K562 (cell line): ENCODE data around the gene EZH2. TPM values are rescaled to one million over a fixed set of nuclear protein-coding genes. Genes with fewer than 3 reads are reported as not detected.

Experiments used
- ARID1B ChIP-seq: fragments of 450-650 bp; IDR thresholded peaks from 2 replicates; pipeline ENCODE4 v1.6.1; 2016; ENCODE audit warnings: antibody characterized with exemption, mild to moderate bottlenecking, inconsistent platforms
- C11orf30 ChIP-seq: fragments of 450-650 bp; IDR thresholded peaks from 2 replicates; pipeline ENCODE4 v1.6.1; 2016; ENCODE audit warnings: low read depth, mild to moderate bottlenecking
- FOXK1 ChIP-seq: sonication (generic); formaldehyde crosslinking; IDR thresholded peaks from 2 replicates; pipeline ENCODE4 v1.8.0; 2022; ENCODE audit warnings: missing genetic modification reagents, mild to moderate bottlenecking, borderline replicate concordance
- HES1 ChIP-seq: fragments of 450-650 bp; IDR thresholded peaks from 2 replicates; pipeline ENCODE4 v1.6.1; 2016; ENCODE audit warnings: low read depth, mild to moderate bottlenecking, moderate library complexity
- L3MBTL2 ChIP-seq: fragments of 450-650 bp; IDR thresholded peaks from 2 replicates; pipeline ENCODE4 v1.6.1; 2016; ENCODE audit warnings: mild to moderate bottlenecking, moderate library complexity
- MCM7 ChIP-seq, 2 experiments: fragments of 450-650 bp; IDR thresholded peaks; 2 replicates each; pipeline ENCODE4 v1.6.1; 2016 to 2018
- MEIS2 ChIP-seq: fragments of 450-650 bp; IDR thresholded peaks from 2 replicates; pipeline ENCODE4 v1.6.1; 2014; ENCODE audit warnings: mild to moderate bottlenecking; ENCODE audit not compliant: partially characterized antibody
- TARDBP ChIP-seq: fragments of 450-650 bp; IDR thresholded peaks from 2 replicates; pipeline ENCODE4 v1.6.1; 2016
- TFAP4 ChIP-seq: sonication (generic); formaldehyde crosslinking; IDR thresholded peaks from 2 replicates; pipeline ENCODE4 v1.8.0; 2022; ENCODE audit warnings: missing genetic modification reagents, mild to moderate bottlenecking, moderate library complexity, borderline replicate concordance
- ZNF318 ChIP-seq, 2 experiments: fragments of 450-650 bp; IDR thresholded peaks; 2 replicates each; pipeline ENCODE4 v1.6.1; 2016; ENCODE audit warnings: mild to moderate bottlenecking in 2 of 2, borderline replicate concordance in 1 of 2, low read depth in 1 of 2, moderate library complexity in 1 of 2
- ZNF780A ChIP-seq: fragments of 250-450 bp; sonication (Bioruptor Pico); IDR thresholded peaks from 2 replicates; pipeline ENCODE4 v1.5.0; 2021; ENCODE audit warnings: mild to moderate bottlenecking
- polyA plus RNA-seq, 8 experiments: library from polyadenylated mRNA; depleted of rRNA in 4 of 8; stranded (reverse) in 5 of 8; unstranded in 3 of 8; fragments of >200 nt; fragmentation: Nextera tagmentation in 2 of 8; fragmentation: Illumina TruSeq in 1 of 8; extraction: Ambion mirVana in 2 of 8; extraction: Trizol in 1 of 8; gene quantifications; 2 replicates each; pipeline versions ENCODE4 v1.2.1 to v1.2.3, GENCODE V29; 2011 to 2014; ENCODE audit warnings: inconsistent platforms in 1 of 8, missing spikeins in 1 of 8
- total RNA-seq, 7 experiments: library from RNA; depleted of rRNA in 6 of 7; stranded (reverse); fragments of >200 nt in 6 of 7; fragmentation: Illumina TruSeq in 2 of 7; extraction: Trizol in 2 of 7; gene quantifications; 2 replicates each; pipeline versions ENCODE4 v1.2.1 to v1.2.3, GENCODE V29; 2011 to 2021; ENCODE audit warnings: low replicate concordance in 1 of 7

EZH2 gene
- total and polyA plus RNA-seq, 9 of the 15 experiments (the other 6 are each of a cell fraction or from before 2014, with no cell fraction given) = 48.7 to 175 (median 98.6) TPM

GRCh38 chr7:148914208-148914777, 30.2 kb upstream of the EZH2 start (continued):
- 0 out of 2 replicates have a peak, but pooled peaks have one; percentile 18 for TF ChIP-seq C11orf30
- TF ChIP-seq TARDBP = 0 out of 2 replicates have a peak, but pooled peaks have one; percentile 51
- TF ChIP-seq TFAP4 (CRISPR knock-in tag) = peak; percentile 60; the same call in 1 of the 2 replicates
- peak; percentile 90 for TF ChIP-seq ARID1B
- no peak for TF ChIP-seq ZNF318 (IDR thresholded peaks at IDR 0.05; ENCODE audit: borderline replicate concordance in 1 of 2, low read depth in 1 of 2)
- peak; percentile 52; the same call in 1 of the 2 replicates for TF ChIP-seq L3MBTL2
- TF ChIP-seq FOXK1 (CRISPR knock-in tag) = no peak
- TF ChIP-seq HES1 = peak; percentile 43; the same call in 1 of the 2 replicates
- TF ChIP-seq MEIS2 = peak; percentile 22
- no peak for TF ChIP-seq ZNF780A
- TF ChIP-seq MCM7 (IDR thresholded peaks at IDR 0.05) = no peak
